ENCODE results near the gene FBXL13. TPM values are rescaled to one million over a fixed set of nuclear protein-coding genes. Genes with fewer than 3 reads are reported as not detected.

FBXL13 gene
- total RNA-seq, 1 donor from 2014 or later: 4.0 TPM

DNA sequence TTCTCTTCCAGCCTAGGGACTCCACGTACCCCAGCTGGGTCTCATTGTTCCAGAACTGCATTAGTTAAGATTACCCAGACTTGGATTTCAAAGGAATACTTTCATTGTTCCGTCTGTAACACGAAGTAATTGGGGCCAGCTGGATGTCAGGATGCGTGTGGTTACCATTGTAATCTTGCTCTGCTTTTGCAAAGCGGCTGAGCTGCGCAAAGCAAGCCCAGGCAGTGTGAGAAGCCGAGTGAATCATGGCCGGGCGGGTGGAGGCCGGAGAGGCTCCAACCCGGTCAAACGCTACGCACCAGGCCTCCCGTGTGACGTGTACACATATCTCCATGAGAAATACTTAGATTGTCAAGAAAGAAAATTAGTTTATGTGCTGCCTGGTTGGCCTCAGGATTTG is 140.8 kb downstream of the FBXL13 start:
- Mint-ChIP-seq H3K4me1 (ENCODE audit: unreplicated experiment) (peaks cover 21% of the 10 kb centered on the region), H3K9me3 (no peaks in the 10 kb centered on the region), H3K4me3 (peak overlapping the region; percentile 76), H3K36me3 (no peaks in the 10 kb centered on the region), H3K27ac (no peak overlapping the region), H3K27me3 (no peaks in the 10 kb centered on the region)
- DNase-seq (ENCODE audit: extremely low spot score, unreplicated experiment): no peak
- TF ChIP-seq, protein P1, sequence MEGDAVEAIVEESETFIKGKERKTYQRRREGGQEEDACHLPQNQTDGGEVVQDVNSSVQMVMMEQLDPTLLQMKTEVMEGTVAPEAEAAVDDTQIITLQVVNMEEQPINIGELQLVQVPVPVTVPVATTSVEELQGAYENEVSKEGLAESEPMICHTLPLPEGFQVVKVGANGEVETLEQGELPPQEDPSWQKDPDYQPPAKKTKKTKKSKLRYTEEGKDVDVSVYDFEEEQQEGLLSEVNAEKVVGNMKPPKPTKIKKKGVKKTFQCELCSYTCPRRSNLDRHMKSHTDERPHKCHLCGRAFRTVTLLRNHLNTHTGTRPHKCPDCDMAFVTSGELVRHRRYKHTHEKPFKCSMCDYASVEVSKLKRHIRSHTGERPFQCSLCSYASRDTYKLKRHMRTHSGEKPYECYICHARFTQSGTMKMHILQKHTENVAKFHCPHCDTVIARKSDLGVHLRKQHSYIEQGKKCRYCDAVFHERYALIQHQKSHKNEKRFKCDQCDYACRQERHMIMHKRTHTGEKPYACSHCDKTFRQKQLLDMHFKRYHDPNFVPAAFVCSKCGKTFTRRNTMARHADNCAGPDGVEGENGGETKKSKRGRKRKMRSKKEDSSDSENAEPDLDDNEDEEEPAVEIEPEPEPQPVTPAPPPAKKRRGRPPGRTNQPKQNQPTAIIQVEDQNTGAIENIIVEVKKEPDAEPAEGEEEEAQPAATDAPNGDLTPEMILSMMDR (conservative IDR thresholded peaks at IDR 0.05): no peak

DNA sequence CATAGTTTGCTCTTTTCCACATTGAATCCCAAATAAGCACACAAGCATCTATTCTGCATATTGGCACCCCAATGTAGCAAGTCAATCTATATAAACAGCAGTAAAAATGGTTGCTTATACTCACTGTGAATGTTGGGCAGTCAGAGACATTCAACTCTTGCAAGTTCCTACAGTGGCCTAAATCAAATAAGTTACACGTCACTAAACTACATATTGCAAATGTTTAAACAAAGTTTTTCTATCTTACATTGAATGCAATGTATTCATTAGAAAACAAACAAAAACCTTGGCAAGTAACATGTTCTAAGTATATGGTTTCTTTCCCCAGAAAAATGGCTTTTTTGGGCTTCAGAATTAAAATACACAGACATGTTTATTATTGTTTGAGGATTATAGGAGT is 142.8 kb downstream of the FBXL13 start:
- Mint-ChIP-seq H3K4me1 (ENCODE audit: unreplicated experiment) (peaks cover 29% of the 10 kb centered on the region), H3K27me3 (no peaks in the 10 kb centered on the region), H3K27ac (no peak overlapping the region), H3K36me3 (no peaks in the 10 kb centered on the region), H3K9me3 (no peaks in the 10 kb centered on the region), H3K4me3 (no peak overlapping the region)
- DNase-seq (ENCODE audit: extremely low spot score, unreplicated experiment): no peak
- TF ChIP-seq, protein P1 (conservative IDR thresholded peaks at IDR 0.05): no peak

DNA sequence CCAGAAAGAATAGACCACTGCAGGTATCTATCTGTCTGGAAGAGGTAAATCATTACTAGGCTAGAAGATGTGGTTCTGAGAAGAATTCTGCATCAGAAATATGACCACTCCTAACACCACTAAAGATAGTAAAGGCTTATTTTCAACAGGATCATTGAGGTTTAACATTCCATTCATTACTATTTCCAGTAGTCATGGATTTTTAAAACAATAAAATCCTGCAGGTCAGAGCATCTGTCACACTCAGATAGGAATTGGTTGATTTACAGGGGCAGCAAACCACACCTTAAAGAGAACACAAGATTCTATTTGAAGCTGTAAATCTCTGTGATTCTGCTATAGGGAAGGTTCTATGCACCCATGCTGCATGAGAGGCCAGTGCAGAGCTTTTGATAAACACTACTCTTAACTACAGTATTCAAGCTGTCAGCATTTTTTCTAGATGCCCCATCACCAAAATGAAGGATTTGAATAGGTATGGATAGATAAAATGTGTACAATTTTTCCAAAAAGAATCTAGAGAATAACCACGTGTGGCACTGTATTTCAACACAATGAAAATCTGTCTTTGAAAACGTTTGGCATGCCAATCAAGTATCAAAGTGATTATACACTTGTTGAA is 147.2 kb downstream of the FBXL13 start:
- TF ChIP-seq, protein P1 (conservative IDR thresholded peaks at IDR 0.05): no peak
- Mint-ChIP-seq H3K27ac (no peak overlapping the region), H3K9me3 (no peaks in the 10 kb centered on the region), H3K4me1 (ENCODE audit: unreplicated experiment) (peaks cover 18% of the 10 kb centered on the region), H3K4me3 (no peak overlapping the region), H3K27me3 (no peaks in the 10 kb centered on the region), H3K36me3 (peaks cover 4% of the 10 kb centered on the region)
- DNase-seq (ENCODE audit: extremely low spot score, unreplicated experiment): no peak

DNA sequence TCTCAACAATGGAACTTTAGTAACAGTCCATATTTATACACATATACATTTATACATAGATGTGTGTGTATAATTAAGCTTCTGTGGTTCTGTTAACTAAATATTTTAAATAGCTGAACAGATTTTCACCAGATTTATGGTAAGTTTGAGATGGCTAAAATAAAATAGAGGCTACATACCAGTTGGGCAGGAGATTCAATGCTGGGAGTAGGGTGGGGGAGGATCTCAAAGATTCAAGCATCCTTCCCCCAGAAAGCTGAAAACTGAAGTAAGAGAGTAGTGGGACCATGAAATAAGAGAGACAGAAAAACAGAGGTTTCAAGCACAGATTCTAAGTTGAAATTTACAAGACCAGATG is 147.8 kb downstream of the FBXL13 start:
- TF ChIP-seq, protein P1 (conservative IDR thresholded peaks at IDR 0.05): no peak
- DNase-seq (ENCODE audit: extremely low spot score, unreplicated experiment): no peak
- Mint-ChIP-seq H3K27ac (no peak overlapping the region), H3K9me3 (no peaks in the 10 kb centered on the region), H3K27me3 (no peaks in the 10 kb centered on the region), H3K4me1 (ENCODE audit: unreplicated experiment) (peaks cover 18% of the 10 kb centered on the region), H3K4me3 (no peak overlapping the region), H3K36me3 (peaks cover 4% of the 10 kb centered on the region)

DNA sequence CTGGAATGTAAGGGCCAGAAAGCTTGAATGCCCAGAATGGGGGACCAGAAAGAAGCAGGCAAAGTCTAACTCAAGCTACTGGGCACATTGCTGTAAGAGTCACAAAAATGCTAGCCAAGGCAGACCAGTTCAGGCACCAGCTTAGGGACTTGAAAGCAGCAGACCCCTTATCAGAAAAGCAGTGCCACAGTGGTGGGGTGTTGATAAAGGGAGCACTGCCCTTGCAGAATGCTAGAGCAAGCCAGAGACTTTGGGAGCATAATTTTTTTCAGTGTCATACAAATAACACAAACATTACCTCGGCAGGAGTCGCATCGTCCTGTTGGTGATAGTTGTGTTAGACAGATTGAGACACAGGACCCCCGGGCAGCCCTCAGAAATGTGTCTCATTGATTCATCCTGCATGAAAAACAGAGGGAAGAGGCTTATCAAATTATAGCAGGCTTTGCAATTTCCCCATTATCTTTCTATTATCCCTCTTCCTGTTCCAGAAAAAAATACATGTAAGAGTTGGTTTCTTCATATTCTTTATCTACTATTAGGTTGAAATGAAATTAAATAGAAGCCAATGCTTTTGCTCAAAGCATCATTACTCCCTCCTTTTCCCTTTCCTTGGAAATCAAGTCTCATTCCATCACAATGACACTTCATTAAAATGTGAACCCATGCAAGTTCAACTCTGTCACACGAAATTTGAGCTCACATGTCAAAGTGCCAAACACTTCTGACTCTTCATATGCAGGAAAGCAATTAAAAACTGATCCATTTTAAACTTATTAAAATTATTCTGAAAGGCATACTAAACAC is 148.4 kb downstream of the FBXL13 start:
- TF ChIP-seq, protein P1 (conservative IDR thresholded peaks at IDR 0.05): no peak
- Mint-ChIP-seq H3K9me3 (no peaks in the 10 kb centered on the region), H3K4me3 (no peak overlapping the region), H3K27me3 (no peaks in the 10 kb centered on the region), H3K27ac (no peak overlapping the region), H3K4me1 (ENCODE audit: unreplicated experiment) (peaks cover 18% of the 10 kb centered on the region), H3K36me3 (peaks cover 4% of the 10 kb centered on the region)
- DNase-seq (ENCODE audit: extremely low spot score, unreplicated experiment): no peak

Data from type B pancreatic cell (in vitro differentiated cells).